ENCODE measurements around the gene ADAP1. TPM values are rescaled to one million over a fixed set of nuclear protein-coding genes. Genes with fewer than 3 reads are reported as not detected.

The ADAP1 gene
- total and polyA plus RNA-seq, 2 of the 13 experiments (the other 11 are each of a cell fraction or from before 2014, with no cell fraction given), result 10.5 to 24.6 TPM

GRCh38 chr7:960269-960871, 5.9 kb upstream of the ADAP1 start (continued):
- TF ChIP-seq ZNF775 (CRISPR knock-in tag; IDR thresholded peaks at IDR 0.05; ENCODE audit: borderline replicate concordance) (no peak), ZNF547 (CRISPR knock-in tag; IDR thresholded peaks at IDR 0.05) (peak; percentile 83), ZNF430 (CRISPR knock-in tag; IDR thresholded peaks at IDR 0.05) (no peak; the same call in 1 of the 2 replicates), ZNF558 (CRISPR knock-in tag; IDR thresholded peaks at IDR 0.05; ENCODE audit: borderline replicate concordance) (no peak), KAT2B (IDR thresholded peaks at IDR 0.05; ENCODE audit: borderline replicate concordance, low read depth, low read length) (no peak), MED8 (CRISPR knock-in tag; IDR thresholded peaks at IDR 0.05; ENCODE audit: insufficient replicate concordance) (no peak), ZNF546 (CRISPR knock-in tag; conservative IDR thresholded peaks at IDR 0.05) (no peak), HNRNPL (IDR thresholded peaks at IDR 0.05; ENCODE audit: low read depth, low read length) (no peak), HNRNPH1 (optimal IDR thresholded peaks at IDR 0.05; ENCODE audit: low read depth, low read length) (no peak), GZF1 (CRISPR knock-in tag; IDR thresholded peaks at IDR 0.05) (0 out of 2 replicates have a peak, but pooled peaks have one; percentile 56), ZNF75D (CRISPR knock-in tag; IDR thresholded peaks at IDR 0.05; ENCODE audit: borderline replicate concordance) (no peak), JUN (CRISPR knock-in tag; IDR thresholded peaks at IDR 0.05) (no peak), ZNF652 (CRISPR knock-in tag; IDR thresholded peaks at IDR 0.05; ENCODE audit: borderline replicate concordance, low read depth) (no peak), POLR2AphosphoS5 (IDR thresholded peaks at IDR 0.05; ENCODE audit: low read depth, low read length) (0 out of 2 replicates have a peak, but pooled peaks have one; percentile 23), PRDM10 (CRISPR knock-in tag; IDR thresholded peaks at IDR 0.05; ENCODE audit: low read depth) (no peak), GATA4 (IDR thresholded peaks at IDR 0.05; ENCODE audit: borderline replicate concordance, low read depth) (no peak), NCOA2 (CRISPR knock-in tag; IDR thresholded peaks at IDR 0.05) (peak; percentile 43; the same call in 1 of the 2 replicates), ZNF607 (CRISPR knock-in tag; IDR thresholded peaks at IDR 0.05; ENCODE audit: borderline replicate concordance) (peak; percentile 34; the same call in 1 of the 2 replicates)
- TF ChIP-seq, protein P1, sequence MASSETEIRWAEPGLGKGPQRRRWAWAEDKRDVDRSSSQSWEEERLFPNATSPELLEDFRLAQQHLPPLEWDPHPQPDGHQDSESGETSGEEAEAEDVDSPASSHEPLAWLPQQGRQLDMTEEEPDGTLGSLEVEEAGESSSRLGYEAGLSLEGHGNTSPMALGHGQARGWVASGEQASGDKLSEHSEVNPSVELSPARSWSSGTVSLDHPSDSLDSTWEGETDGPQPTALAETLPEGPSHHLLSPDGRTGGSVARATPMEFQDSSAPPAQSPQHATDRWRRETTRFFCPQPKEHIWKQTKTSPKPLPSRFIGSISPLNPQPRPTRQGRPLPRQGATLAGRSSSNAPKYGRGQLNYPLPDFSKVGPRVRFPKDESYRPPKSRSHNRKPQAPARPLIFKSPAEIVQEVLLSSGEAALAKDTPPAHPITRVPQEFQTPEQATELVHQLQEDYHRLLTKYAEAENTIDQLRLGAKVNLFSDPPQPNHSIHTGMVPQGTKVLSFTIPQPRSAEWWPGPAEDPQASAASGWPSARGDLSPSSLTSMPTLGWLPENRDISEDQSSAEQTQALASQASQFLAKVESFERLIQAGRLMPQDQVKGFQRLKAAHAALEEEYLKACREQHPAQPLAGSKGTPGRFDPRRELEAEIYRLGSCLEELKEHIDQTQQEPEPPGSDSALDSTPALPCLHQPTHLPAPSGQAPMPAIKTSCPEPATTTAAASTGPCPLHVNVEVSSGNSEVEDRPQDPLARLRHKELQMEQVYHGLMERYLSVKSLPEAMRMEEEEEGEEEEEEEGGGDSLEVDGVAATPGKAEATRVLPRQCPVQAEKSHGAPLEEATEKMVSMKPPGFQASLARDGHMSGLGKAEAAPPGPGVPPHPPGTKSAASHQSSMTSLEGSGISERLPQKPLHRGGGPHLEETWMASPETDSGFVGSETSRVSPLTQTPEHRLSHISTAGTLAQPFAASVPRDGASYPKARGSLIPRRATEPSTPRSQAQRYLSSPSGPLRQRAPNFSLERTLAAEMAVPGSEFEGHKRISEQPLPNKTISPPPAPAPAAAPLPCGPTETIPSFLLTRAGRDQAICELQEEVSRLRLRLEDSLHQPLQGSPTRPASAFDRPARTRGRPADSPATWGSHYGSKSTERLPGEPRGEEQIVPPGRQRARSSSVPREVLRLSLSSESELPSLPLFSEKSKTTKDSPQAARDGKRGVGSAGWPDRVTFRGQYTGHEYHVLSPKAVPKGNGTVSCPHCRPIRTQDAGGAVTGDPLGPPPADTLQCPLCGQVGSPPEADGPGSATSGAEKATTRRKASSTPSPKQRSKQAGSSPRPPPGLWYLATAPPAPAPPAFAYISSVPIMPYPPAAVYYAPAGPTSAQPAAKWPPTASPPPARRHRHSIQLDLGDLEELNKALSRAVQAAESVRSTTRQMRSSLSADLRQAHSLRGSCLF (CRISPR knock-in tag; IDR thresholded peaks at IDR 0.05; ENCODE audit: borderline replicate concordance), result no peak
- TF ChIP-seq, protein P2, sequence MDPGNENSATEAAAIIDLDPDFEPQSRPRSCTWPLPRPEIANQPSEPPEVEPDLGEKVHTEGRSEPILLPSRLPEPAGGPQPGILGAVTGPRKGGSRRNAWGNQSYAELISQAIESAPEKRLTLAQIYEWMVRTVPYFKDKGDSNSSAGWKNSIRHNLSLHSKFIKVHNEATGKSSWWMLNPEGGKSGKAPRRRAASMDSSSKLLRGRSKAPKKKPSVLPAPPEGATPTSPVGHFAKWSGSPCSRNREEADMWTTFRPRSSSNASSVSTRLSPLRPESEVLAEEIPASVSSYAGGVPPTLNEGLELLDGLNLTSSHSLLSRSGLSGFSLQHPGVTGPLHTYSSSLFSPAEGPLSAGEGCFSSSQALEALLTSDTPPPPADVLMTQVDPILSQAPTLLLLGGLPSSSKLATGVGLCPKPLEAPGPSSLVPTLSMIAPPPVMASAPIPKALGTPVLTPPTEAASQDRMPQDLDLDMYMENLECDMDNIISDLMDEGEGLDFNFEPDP (CRISPR knock-in tag; conservative IDR thresholded peaks at IDR 0.05), result no peak
